IMR-90 (cell line): Measurements from ENCODE around the gene ARMH4. TPM values are rescaled to one million over a fixed set of nuclear protein-coding genes. Genes with fewer than 3 reads are reported as not detected.

Experiments used
- ATAC-seq: fragments of 200-7000 bp; cut with Tn5 transposase; 2 replicates; pipeline ENCODE4 v1.9.1; 2020; ENCODE audit warnings: low read depth, mild to moderate bottlenecking, moderate library complexity
- BruUV-seq: library from RNA; stranded (reverse); fragments of 400-500 nt; replicated peaks from 2 replicates; lab custom pipeline; 2021; lab: Mats Ljungman, UMichigan
- CTCF ChIA-PET: fragments of 300-600 bp; formaldehyde crosslinking; extraction: SDS; loops from one replicate; lab custom pipeline; 2021; ENCODE audit warnings: antibody characterized with exemption; lab: Yijun Ruan, JAX
- POLR2A ChIA-PET: fragments of 300-600 bp; sonication (Branson Sonifier 250); formaldehyde crosslinking; loops from one replicate; lab custom pipeline; 2022; ENCODE audit warnings: antibody characterized with exemption; ENCODE audit not compliant: unreplicated experiment; lab: Charles Lee
- DNase-seq: peaks from one replicate; pipeline ENCODE4 v3.0.0; 2013
- H2AFZ ChIP-seq: replicated peaks from 2 replicates; pipeline ENCODE3; 2013; ENCODE audit warnings: low read length, mild to moderate bottlenecking; ENCODE audit not compliant: poor library complexity
- H2AK5ac ChIP-seq: 2 replicates; pipeline ENCODE4 v1.6.1; 2013; ENCODE audit warnings: low read depth, low read length, inconsistent platforms
- H2AK9ac ChIP-seq: replicated peaks from 2 replicates; pipeline ENCODE3; 2013; ENCODE audit warnings: mild to moderate bottlenecking, low read depth, low read length, moderate library complexity; ENCODE audit not compliant: poor library complexity
- H2BK120ac ChIP-seq: 2 replicates; pipeline ENCODE4 v1.6.1; 2013; ENCODE audit warnings: low read depth, low read length, inconsistent platforms
- H2BK15ac ChIP-seq: 3 replicates; pipeline ENCODE4 v1.6.1; 2013; ENCODE audit warnings: low read depth, low read length, inconsistent platforms
- H2BK20ac ChIP-seq: 2 replicates; pipeline ENCODE4 v1.6.1; 2013; ENCODE audit warnings: low read depth, mild to moderate bottlenecking, inconsistent platforms, low read length, moderate library complexity
- H2BK5ac ChIP-seq: 2 replicates; pipeline ENCODE4 v1.6.1; 2013; ENCODE audit warnings: mild to moderate bottlenecking, low read depth, low read length, inconsistent platforms; ENCODE audit not compliant: poor library complexity, severe bottlenecking
- H3K14ac ChIP-seq: replicated peaks from 2 replicates; pipeline ENCODE4 v1.6.1; 2013; ENCODE audit warnings: low read depth, low read length, inconsistent platforms
- H3K18ac ChIP-seq: 2 replicates; pipeline ENCODE4 v1.6.1; 2013; ENCODE audit warnings: low read depth, low read length, control low read depth
- H3K23ac ChIP-seq: 2 replicates; pipeline ENCODE4 v1.6.1; 2013; ENCODE audit warnings: low read depth, low read length, inconsistent platforms
- H3K27ac ChIP-seq: 2 replicates; pipeline ENCODE4 v1.5.1; 2013; ENCODE audit warnings: mild to moderate bottlenecking, control low read depth, low read length; ENCODE audit not compliant: insufficient read depth
- H3K27me3 ChIP-seq: 2 replicates; pipeline ENCODE4 v1.6.1; 2013; ENCODE audit warnings: low read length; ENCODE audit not compliant: control insufficient read depth, insufficient read depth
- H3K36me3 ChIP-seq: 2 replicates; pipeline ENCODE4 v1.6.1; 2013; ENCODE audit warnings: low read length, mixed read lengths; ENCODE audit not compliant: control insufficient read depth, insufficient read depth
- H3K4ac ChIP-seq: 2 replicates; pipeline ENCODE4 v1.6.1; 2013; ENCODE audit warnings: low read depth, low read length, inconsistent platforms
- H3K4me1 ChIP-seq: 2 replicates; pipeline ENCODE4 v1.6.1; 2013; ENCODE audit warnings: low read length, mixed read lengths; ENCODE audit not compliant: control insufficient read depth, insufficient read depth
- H3K4me2 ChIP-seq: 2 replicates; pipeline ENCODE4 v1.6.1; 2013; ENCODE audit warnings: low read depth, mild to moderate bottlenecking, control low read depth, low read length, moderate library complexity
- H3K4me3 ChIP-seq: 2 replicates; pipeline ENCODE4 v1.5.1; 2013; ENCODE audit warnings: low read depth, mild to moderate bottlenecking, control low read depth, low read length, moderate library complexity; ENCODE audit not compliant: insufficient read depth
- H3K56ac ChIP-seq: 2 replicates; pipeline ENCODE4 v1.6.1; 2013; ENCODE audit warnings: low read length, inconsistent platforms; ENCODE audit not compliant: insufficient read depth; ENCODE audit errors: extremely low read depth
- H3K79me1 ChIP-seq, 2 experiments: 2 replicates each; pipeline ENCODE4 v1.6.1; 2013; ENCODE audit warnings: low read length in 2 of 2, inconsistent platforms in 1 of 2, low read depth in 1 of 2
- H3K9ac ChIP-seq: 2 replicates; pipeline ENCODE4 v1.6.1; 2013; ENCODE audit warnings: low read depth, low read length, control low read depth
- H3K9me1 ChIP-seq: 2 replicates; pipeline ENCODE4 v1.6.1; 2013; ENCODE audit warnings: low read length, inconsistent platforms; ENCODE audit not compliant: insufficient read depth
- H3K9me3 ChIP-seq: 2 replicates; pipeline ENCODE4 v1.6.1; 2013; ENCODE audit warnings: low read length; ENCODE audit not compliant: control insufficient read depth, insufficient read depth
- H4K20me1 ChIP-seq: 2 replicates; pipeline ENCODE4 v1.6.1; 2013; ENCODE audit warnings: low read length, inconsistent platforms; ENCODE audit not compliant: insufficient read depth
- H4K5ac ChIP-seq: 2 replicates; pipeline ENCODE4 v1.6.1; 2013; ENCODE audit warnings: mild to moderate bottlenecking, low read depth, low read length, control low read depth
- H4K8ac ChIP-seq, 2 experiments: 2 replicates each; pipeline ENCODE4 v1.6.1; 2013; ENCODE audit warnings: low read depth in 2 of 2, low read length in 2 of 2, control low read depth in 1 of 2, inconsistent platforms in 1 of 2
- H4K91ac ChIP-seq: 2 replicates; pipeline ENCODE4 v1.6.1; 2013; ENCODE audit warnings: low read depth, low read length, inconsistent platforms; ENCODE audit not compliant: insufficient read depth
- BHLHE40 ChIP-seq: fragments of 150-350 bp; IDR thresholded peaks from 2 replicates; pipeline ENCODE4 v1.6.1; 2016; ENCODE audit warnings: mild to moderate bottlenecking, low read depth, low read length
- CHD1 ChIP-seq: IDR thresholded peaks from 2 replicates; pipeline ENCODE4 v1.6.1; 2012; ENCODE audit warnings: low read depth, low read length, improper control_type of control experiment
- RAD21 ChIP-seq: IDR thresholded peaks from 2 replicates; pipeline ENCODE4 v1.6.1; 2012; ENCODE audit warnings: low read length, improper control_type of control experiment
- RCOR1 ChIP-seq: IDR thresholded peaks from 2 replicates; pipeline ENCODE4 v1.6.1; 2012; ENCODE audit warnings: mild to moderate bottlenecking, low read length, improper control_type of control experiment; ENCODE audit not compliant: insufficient replicate concordance
- WGBS, 2 experiments: methylation state at CpG; one replicate each; pipeline versions ENCODE4 v1.1.5 to v1.1.7; 2013; ENCODE audit warnings: missing lambda C conversion rate in 2 of 2; ENCODE audit not compliant: insufficient read length in 1 of 2; ENCODE audit errors: extremely low coverage in 2 of 2; 5-methylcytosine and 5-hydroxymethylcytosine counted together
- dilution Hi-C: fragments of 300-500 bp; cut with HindIII; formaldehyde crosslinking; loops from one replicate; pipeline ENCODE4 v1.14.3; 2018; ENCODE audit warnings: low sequenced_read_pairs; ENCODE audit not compliant: unreplicated experiment
- in situ Hi-C: fragments of 300-500 bp; cut with MboI; formaldehyde crosslinking; loops from 3 replicates; pipeline ENCODE4 v1.14.3; 2019; ENCODE audit warnings: low sequenced_read_pairs, inconsistent platforms, mixed read lengths
- intact Hi-C: fragments of 100-400 bp; cut with micrococcal nuclease; formaldehyde crosslinking; loops from 2 replicates; pipeline ENCODE4 v1.10.0; 2022
- polyA plus RNA-seq, 3 experiments: library from polyadenylated mRNA; depleted of rRNA; stranded (reverse); fragments of >200 nt; gene quantifications; 2 replicates each; pipeline ENCODE4 v1.2.3, GENCODE V29; 2012; ENCODE audit warnings: low replicate concordance in 1 of 3
- total RNA-seq: library from RNA; depleted of rRNA; stranded (reverse); fragments of >200 nt; gene quantifications from 2 replicates; pipeline ENCODE4 v1.2.3, GENCODE V29; 2012
- TF ChIP-seq, protein P1 (sequence below): fragments of 150-350 bp; IDR thresholded peaks from 2 replicates; pipeline ENCODE4 v1.6.1; 2017; ENCODE audit warnings: mild to moderate bottlenecking, antibody characterized with exemption, low read length, low read depth

The ARMH4 gene
- total and polyA plus RNA-seq, 2 of the 4 experiments (the other 2 are of a cell fraction), result 4.6 to 5.6 TPM

- Histone ChIP-seq H2AK5ac (no peak overlapping the region), H4K91ac (no peak overlapping the region), H3K14ac (no peak overlapping the region), H4K20me1 (no peaks in the 10 kb centered on the region), H3K56ac (no peak overlapping the region), H2BK15ac (no peak overlapping the region), H3K23ac (no peak overlapping the region), H3K4ac (no peak overlapping the region), H3K4me2 (no peak overlapping the region), H3K4me3 (no peak overlapping the region), H3K27ac (no peak overlapping the region), H3K9ac (no peak overlapping the region), H2BK120ac (no peak overlapping the region), H3K79me1 (no peaks in the 10 kb centered on the region), H3K9me3 (peaks cover 2% of the 10 kb centered on the region; the same call in 1 of the 2 replicates), H3K36me3 (no peaks in the 10 kb centered on the region), H4K5ac (no peak overlapping the region), H4K8ac (no peak overlapping the region), H2BK5ac (no peak overlapping the region), H2BK20ac (no peak overlapping the region), H2AFZ (no peak overlapping the region), H3K9me1 (no peaks in the 10 kb centered on the region), H3K18ac (no peak overlapping the region), H2AK9ac (no peak overlapping the region), H3K4me1 (no peaks in the 10 kb centered on the region), H3K27me3 (peaks cover 7% of the 10 kb centered on the region; the same call in 1 of the 2 replicates)
- in situ Hi-C loops, result no loop called here
- ChIA-PET POLR2A (no interaction called here), CTCF (interaction anchor here (1.6 kb wide), 1 partner anchor 10 kb away, joined by 6 read pairs; no protein-coding TSS in a partner anchor)
- no peak for TF ChIP-seq RAD21
- TF ChIP-seq RCOR1, result no peak
- TF ChIP-seq CHD1, result no peak
- no peak for TF ChIP-seq BHLHE40
- TF ChIP-seq, protein P1, sequence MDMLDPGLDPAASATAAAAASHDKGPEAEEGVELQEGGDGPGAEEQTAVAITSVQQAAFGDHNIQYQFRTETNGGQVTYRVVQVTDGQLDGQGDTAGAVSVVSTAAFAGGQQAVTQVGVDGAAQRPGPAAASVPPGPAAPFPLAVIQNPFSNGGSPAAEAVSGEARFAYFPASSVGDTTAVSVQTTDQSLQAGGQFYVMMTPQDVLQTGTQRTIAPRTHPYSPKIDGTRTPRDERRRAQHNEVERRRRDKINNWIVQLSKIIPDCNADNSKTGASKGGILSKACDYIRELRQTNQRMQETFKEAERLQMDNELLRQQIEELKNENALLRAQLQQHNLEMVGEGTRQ, result no peak
- WGBS, 2 experiments, result no CpG with 5 or more reads among the region's 2 CpGs
- ATAC-seq, result no peak
- intact Hi-C loops, result no loop called here
- BruUV-seq, result no TSS peak
- no peak for DNase-seq
- dilution Hi-C loops, result no loop called here
Measured at GRCh38 chr14:58088961-58089360, 63.1 kb downstream of the ARMH4 start.
